Stimulated activated CD4-positive, alpha-beta T cell treated with anti-CD3 and anti-CD28 coated beads, Interleukin-4, amount 100 ng/mL, for 4 hours (primary cell): ENCODE measurements around the gene KRT1.
"Not testable (repeated sequence)": the region's sequence is repeated elsewhere in the genome, so short reads cannot be mapped to it uniquely, and the experiment has no call there.

Experiments used
- DNase-seq, 2 experiments: peaks; one replicate each; pipeline ENCODE4 v3.0.0-alpha.2; 2020

Gene KRT1

DNA sequence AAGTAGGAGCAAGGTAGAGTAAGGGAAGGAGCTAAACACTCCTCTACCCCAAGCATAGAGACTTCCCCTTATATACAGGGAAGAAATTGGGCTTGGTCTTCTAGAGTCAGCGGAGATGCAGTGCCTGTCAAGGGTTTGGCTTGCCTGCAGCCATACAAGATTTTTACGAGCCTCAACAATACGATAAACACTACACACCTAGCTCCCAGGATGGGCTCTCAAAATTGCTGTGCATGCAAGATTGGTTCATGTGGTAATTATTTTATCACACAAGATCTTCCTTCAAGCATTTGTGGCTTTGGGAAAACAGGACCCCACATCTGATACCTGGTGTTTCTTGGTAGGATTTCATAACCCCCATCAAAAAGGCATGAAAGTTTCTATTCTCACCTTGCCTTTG, at the start of gene KRT1:
TSS of gene KRT1 (minus strand) at position 45 of the 400 bp plus-strand sequence. CDS start 59 bp downstream, outside the sequence.
- no peak for DNase-seq

DNA sequence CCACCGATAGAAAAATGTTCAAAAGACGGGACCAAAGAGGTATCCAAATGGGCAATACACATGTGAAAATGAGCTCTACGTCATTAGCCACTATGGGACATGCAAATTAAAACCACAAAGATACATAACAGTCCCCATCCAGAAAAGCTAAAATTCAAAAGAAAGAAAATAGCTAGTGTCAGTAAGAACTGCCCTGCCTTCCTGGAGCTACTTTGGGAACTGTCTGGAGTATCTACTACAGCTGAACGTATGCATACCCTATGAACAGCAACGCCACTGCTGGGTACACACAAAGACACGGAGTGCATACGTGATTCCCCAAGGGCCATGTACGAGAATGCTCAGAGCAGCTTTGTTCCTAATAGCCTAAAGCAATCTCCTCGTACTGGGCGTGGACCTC, 48.9 kb upstream of the KRT1 start:
- no peak for DNase-seq

DNA sequence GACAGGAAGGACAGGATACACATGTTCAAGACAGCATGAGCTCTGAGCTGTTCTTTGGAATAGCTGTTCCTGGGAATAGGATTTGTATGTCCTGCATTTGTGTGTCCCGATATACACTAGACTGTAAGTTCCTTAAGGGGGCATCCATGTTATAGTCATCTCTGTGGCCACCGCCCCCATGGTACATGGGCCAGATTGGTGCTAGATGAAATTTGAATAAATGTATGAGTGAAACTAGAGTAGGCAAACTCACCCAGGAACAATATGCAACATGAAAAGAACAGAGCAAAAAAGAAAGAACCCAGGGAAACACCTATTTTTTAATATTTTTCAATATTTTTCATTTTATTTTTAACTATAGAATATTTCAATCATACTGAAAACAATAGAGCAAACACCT, 48.2 kb upstream of the KRT1 start:
- no peak for DNase-seq

DNA sequence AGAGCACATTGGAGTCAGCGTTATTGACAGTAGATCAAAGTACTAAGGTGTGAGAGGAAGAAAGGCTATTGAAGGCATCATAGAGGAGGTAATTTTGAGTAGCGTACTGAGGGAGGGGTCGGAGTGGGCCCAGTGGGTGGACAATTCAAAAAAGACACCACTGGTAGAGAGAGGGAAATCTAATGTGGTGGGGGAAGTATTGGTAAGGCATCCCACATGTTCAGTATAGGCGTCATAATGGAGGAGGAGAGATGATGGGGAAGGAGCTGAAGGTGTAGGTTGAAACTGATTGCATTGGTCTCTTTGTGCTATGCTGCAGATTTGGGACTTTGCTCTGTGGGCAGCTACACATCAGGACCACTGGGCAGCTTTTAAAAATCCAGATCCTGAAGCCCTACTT, 46.8 kb upstream of the KRT1 start:
- DNase-seq: no peak

DNA sequence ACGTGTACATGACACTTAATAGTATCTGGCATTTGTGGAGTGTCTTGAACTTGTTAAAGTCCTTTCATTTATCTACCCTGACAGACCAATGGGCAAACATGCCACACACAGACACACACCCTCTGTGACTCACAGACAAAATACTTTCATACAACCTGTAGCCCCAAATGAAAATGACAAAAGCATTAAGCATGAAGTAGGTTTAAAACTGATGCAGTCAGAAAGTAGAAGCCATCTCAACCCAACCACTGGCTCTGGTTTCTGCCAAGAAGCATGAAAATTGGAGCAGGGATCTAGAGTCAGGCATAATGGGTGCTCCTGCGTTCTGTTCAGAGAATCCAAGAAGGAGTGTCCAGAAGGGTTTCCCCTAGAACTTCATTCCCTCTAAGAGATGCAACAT, 46.2 kb upstream of the KRT1 start:
- no peak for DNase-seq

DNA sequence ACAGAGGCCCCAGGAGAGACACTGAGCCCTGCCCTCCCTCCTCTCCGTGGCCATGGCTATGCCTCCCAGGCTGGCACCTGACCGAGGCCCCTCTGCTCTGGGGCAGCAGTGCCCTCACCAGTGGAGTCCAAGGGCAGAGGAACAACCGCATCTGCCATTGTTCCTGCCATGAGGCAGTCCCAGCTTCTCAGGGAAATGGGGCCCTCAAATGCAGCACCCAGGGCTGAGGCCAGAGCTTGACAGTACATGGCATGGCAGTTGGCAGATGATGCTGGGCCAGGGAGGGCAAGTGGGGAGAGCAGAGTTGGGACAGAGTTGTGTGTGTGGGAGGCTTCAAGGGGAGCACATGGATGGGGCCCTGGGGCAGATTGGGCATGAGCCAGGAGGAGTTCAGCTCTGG, 44.2 kb upstream of the KRT1 start:
- no peak for DNase-seq

DNA sequence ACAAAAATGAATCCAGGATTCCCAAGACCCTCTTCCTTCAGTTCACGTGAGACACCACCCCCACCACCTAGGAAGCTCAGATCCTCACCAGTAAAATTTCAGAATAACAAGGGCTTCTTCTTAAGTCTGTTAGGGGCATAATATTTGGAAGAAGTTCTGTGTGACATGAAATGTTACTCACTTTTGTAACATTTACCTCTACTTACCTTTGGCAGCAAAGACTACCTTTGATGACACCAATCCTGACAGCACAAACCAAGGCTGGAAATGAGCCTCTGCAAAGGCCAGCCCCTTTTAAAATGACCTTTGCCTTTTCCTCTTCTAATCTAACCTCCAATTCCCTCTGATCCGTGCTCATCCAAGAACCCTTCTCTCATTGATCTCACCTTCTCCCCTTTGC, 42.5 kb upstream of the KRT1 start:
- no peak for DNase-seq

DNA sequence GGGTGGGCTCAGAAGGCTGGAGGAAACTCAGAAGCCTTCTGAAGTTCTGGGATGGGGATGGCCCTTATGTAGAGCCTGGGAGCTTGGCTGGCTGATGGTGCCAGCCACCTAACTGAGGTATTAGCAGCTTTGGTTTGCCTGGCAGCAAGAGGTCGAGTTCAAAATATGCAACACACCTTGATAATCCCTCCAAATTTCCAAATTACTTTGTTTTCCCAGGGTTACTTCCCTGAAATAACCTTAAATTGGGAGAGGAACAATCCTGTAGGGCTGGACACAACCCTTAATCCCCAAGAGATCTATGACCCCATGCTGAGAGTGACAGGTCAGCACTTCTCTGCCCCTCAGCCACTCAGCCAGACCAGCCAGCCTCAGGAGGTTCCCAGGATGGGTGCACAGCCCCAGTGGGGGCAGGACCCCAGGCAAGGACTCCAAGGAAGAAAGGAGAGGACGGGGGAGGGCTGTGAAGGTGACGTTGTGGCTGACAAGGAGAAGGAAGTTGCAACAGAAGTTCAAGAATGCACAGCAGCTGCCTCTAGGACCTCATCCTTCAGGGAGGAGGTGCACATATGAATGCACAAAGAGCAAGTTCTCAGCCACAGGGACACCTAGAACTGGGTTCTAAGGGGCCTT, 41.7 kb upstream of the KRT1 start:
- no peak for DNase-seq

DNA sequence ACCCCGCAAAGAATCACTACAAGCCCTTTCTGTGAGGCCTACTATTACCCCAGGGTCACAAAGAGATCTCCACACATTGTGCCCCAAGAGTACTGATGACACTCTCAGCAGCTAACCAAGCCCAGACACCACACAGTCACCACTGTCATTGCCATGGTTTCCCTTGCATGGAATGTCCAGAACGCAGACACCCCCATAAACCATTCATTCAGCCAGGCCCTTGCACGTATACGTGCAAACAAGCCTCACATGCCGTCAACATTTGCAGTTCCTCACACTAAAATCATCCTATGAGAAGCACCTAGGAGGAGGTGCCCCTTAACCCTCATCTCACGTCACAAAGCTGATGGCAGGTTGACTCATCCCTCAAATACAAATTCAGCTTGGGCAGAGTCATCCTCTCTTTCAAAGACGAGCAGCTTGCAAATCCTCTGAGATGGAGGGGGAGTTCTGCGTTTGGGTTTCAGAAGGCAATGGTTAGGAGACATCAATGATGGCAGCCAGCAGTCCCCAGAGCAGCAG, 40.2 kb upstream of the KRT1 start:
- DNase-seq: no peak

DNA sequence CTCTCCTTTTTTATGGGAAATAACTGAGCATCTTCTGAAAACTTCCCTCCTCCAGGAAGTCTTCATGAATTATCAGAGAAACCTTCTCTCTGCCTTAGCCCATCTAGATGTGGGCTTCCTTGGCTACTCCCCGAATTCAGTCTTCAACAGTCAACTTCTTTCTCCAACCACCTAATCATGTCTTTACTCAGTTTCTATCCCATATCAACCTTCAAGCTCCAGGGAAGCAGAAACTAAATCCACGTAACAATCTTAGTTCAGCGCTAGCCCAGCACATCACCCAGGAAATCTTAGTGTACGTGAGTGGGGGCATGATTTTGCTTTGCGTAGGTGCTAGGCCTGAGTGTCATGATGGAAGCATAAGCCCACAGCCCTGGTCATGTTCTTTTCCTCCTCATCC, 35.9 kb upstream of the KRT1 start:
- DNase-seq: no peak

DNA sequence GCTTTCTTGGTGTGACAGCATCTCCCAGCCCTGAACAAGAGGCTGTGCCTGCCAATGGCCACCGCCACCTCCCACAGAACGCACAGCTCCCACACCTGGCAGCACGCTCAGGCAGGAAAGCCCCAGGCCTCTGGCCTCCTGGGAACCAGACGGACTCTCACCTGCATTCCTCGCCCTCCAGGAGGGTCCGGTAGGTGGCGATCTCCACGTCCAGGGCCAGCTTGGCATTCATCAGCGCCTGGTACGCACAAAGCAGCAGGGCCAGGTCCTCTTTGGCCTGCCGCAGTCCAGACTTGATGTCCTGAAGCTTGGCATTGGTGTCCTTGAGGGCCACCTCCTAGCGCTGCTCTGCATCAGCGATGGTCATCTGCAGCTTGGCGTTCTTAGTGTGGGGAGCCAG, 35.2 kb upstream of the KRT1 start:
- no peak for DNase-seq

DNA sequence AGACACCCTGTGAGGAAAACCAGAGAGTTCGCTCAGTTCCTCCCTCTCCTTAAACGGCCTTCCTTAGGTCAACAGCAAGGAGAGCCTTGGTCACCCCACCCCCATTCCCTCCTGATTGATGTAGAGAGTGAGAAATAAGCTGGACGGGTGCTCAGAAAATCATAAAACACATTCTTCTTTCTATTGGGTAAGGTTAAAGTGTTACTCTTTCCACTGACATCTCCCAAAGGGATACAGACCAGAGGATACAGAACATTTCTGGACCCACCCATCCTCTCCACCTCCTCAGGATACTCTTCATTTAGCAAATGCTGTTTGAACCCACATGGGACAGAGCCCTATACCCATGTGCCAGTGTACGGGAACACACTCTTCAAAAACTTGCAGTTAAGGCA, 34.7 kb upstream of the KRT1 start:
- DNase-seq: no peak

DNA sequence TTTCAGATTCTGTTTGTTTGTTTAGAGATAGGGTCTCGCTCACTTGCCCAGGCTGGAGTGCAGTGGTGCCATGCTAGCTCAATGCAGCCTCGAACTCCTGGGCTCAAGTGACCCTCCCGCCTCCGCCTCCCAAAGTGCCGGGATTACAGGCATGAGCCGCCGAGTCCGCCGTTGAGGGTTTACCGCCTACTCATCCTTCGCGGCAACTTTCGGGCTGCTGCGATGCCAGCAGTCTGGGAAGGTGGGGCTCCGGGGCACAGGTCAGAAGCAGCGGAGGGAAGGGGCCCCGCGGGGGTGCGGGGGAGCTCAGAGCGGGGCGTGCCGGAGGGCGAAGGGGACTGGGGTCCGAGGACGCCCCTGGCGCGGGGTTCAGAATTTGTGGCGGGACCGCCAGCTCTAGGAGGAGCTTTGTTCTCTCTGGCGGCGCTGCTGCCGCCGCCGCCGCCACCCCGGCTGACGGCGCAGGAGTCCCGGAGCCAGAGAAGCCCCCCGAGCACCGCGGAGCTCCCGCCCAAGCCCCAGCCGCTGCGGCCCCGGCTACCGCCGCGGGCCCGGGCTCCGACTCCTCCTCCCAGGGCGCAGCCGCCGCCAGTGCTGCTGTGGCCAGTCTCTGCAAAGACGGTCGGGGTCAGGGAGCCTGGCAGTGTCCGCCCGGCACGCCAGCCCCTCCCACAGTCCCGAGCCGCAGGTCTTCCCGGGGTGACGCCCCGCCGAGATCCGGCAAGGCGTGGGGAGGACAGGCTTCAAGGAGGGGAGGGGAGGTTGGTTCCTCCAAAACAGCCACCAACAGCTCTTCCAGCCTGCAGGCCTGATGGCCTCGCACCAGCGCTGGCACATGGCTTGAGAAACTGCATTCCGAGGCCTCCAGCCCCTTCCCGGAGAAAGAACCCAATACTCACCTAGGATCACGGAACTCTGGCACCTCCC, 34.0 kb upstream of the KRT1 start:
- DNase-seq: peak; percentile 21 to 26

DNA sequence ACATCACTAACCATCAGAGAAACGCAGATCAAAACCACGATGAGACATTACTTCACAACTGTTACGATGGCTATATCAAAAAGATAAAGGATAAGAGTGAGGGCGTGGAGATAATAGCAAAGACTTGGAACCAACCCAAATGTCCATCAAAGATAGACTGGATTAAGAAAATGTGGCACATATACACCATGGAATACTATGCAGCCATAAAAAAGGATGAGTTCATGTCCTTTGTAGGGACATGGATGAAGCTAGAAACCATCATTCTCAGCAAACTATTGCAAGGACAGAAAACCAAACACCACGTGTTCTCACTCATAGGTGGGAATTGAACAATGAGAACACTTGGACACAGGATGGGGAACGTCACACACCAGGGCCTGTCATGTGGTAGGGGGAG, 31.9 kb upstream of the KRT1 start:
- not testable (repeated sequence) for DNase-seq

DNA sequence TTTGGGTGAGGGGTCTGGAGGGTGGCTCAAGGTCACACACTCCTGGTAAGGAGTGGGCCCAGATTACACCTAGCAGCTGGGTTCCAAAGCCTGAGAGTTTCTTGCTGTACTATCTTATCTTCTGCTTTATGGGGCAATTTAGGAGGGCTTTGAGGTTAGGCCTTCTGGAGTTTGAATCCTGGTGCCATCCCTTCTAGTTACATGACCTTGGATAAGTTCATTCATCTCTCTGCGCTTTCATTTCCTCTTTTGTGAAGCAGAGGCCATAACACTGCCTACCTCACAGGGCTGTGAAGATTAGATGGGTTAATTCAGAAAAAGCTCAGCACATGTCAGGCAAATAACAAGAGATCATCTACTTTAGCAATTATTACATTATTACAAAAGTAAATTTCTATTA, 30.5 kb upstream of the KRT1 start:
- no peak for DNase-seq

DNA sequence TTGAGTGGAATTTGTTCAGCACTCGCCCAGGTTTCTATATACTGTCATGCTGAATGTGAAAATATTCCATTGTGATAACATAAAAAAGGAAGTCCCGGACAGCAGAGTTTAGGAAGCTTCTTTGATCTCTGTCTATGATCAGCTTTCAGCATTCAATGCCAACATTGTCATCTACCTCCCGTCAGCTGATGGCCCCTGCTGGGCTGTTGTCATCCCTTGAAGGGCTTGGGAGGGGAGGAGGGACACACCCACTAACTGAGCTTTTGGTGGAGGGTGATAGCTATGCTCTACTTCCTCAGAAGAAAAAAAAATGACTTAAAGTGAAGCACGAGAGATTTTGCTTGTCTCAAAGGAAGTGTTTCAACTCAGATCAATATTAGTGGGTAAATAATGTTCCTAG, 27.8 kb upstream of the KRT1 start:
- no peak for DNase-seq

DNA sequence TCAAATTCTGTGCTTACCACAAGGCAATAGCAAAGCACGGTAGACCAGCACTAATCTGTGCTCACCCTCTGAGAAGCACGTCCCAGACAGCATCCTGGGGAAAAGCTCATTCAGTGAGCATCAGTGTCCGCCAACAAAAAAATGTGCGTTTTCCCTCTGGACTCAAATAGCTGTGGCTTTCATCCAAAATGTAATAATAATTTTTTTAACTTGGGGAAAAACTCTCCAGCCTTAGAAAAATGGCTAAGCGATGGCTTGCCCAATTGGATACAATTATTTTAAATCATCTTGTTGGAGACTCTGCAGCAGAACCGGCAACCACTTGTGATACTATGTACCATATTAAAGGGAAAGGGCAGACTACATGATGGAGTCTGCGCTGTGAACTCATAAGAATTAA, 24.3 kb upstream of the KRT1 start:
- DNase-seq: no peak

DNA sequence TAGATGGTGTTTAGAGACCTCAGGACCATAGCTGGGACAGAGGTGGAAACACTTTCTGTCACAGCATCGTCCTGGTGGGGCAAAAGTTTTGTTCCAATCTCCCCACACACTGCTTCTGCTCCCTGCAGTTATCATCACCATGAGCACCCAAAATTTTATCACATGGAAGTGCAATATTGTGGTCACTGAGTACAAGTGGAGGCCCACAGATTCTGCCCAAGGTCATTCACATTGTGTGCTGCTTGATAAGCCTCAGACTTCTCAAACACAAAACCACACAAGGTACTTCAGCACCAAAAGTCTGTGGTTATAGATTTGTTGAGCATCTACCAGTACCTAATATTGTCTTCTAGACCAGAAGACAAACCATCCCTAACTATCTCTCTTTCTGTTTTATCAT, 23.7 kb upstream of the KRT1 start:
- DNase-seq: no peak

DNA sequence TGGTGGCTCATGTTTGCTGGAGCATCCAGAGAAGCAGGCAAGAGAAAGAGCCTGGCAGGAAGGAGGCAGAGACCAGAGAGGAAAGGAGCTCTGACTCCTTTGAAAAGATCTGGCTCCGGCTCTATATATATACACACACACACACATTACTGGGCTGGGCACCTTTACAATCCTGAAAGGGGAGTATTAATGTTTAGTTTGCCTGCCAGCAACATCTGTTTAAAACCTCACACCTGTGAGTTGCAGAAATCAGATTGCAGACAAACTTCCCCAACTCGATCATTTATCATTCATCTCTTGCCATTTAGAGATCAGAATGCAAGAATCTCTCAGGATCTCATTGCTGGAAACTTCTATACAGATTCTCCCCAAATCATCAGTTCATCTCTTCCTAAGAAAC, 23.2 kb upstream of the KRT1 start, which contains the start of gene KRT77:
TSS of gene KRT77 (minus strand) at position 101 of the 400 bp plus-strand sequence. CDS start at position 11, 90 bp downstream.
- no peak for DNase-seq

DNA sequence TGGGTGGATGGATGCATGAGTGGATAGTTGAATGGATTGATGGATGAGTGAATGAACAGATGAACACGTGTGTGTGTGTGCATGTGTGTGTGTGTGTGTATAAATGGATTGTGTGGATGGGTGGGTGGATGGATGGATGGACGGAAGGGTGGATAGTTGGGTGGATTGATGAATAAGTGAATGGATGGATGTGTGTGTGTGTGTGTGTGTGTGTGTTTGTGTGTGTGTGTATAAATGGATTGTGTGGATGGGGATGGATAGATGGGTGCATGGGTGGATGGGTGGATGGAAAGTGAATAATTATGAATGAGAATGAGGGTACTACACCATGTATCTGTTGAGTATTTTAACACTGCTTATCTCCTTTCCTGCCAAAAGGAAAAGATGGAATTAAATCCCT, 22.1 kb upstream of the KRT1 start:
- no peak for DNase-seq

DNA sequence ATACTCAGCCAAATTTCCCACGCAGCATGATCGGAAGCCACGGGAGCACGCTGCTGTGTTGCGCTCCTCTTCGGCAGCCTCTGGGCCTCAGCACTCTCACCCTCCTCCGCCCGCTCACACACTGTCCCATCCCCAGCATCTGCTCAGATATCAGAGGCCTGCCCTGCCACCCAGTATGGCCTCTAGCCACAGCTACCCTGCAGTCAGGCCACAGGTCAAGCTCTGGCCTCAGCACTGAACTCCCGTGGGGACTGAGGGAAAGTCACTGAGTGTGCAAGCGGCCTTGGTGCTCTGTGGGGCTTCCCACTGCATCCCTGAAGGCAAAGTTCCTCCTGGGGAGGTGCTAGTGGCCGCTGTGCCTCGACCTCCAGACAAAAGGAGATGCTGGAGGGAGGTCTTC, 21.1 kb upstream of the KRT1 start:
- DNase-seq: no peak

DNA sequence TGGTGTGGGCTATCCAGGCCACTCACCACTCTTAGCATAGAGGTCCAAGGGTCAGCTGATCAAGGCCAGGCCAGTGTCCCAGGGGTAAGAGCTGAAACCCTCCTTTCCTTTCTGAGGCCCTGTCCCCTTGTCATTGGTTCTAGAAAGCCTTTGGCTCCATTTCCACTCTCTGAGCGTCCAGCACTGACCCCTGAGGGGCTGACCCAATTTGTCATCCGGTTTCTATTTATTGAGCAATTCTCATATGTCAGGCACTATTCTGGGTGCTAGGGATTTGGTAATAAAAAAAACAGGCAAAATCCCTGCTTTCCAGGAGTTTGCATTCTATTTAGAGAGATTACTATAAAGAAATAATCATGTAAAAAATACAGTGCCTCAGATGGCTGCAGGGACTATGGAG, 19.8 kb upstream of the KRT1 start:
- no peak for DNase-seq

DNA sequence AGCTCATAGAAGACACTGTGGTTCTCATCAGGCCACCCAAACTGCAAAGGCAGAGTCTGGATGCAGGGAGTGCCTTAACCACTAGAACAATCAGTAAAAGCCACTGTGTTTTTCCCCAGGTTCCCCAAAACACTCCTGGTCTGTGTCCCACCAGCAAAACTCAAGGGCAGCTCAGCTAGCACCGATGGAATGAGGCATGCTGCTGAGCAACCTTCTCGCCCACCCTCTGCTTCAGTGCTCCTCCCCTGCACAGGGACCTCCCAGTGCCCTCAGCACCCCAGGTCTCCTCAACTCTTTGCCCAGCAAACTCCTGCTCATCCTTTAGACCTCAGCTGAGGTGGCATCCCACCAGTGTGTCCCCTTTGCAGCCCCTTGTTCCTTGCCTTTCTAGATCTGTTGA, 19.2 kb upstream of the KRT1 start:
- no peak for DNase-seq

DNA sequence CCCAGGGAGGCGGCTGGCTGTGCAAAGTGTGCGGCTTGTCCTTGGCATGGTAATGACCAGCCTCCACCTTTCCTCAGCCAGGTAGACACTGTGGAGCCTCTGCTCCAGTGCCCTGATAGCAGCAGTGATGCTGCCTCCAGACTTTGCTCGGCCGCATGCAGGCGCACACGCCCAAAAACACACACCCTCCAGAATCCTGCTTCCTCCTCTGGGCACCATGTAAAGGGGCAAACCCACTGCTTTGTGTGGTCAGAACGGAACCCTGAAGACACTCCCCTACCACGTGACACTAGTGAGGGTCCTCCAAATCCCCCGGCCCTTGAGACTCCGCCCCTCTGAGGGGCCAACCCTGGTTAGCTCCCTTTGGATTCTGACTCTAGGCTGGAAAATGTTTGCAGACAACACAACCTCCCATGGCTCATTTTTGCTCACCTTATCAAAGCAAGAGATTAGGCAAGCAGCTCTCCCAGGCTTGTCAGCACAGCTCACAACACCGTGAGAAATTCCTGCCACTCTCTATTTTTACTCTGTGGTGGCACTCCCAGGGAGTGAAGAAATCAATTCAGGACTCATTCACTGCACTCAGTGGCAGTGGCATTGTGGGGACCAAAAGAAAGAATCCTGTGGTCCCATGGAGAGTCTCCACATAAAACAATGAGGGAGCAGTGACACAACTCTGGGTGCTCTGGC, 18.6 kb upstream of the KRT1 start:
- no peak for DNase-seq
